Rectal smooth muscle tissue (tissue), 1 donor: ENCODE results near the gene CCNF.
A peak's percentile ranks its signal among the peaks of the same experiment; 100 is the strongest.

Source experiments
- H3K27ac ChIP-seq: one replicate; pipeline ENCODE4 v1.7.0; 2013; ENCODE audit warnings: low read depth, low read length, inconsistent platforms
- H3K27me3 ChIP-seq: one replicate; pipeline ENCODE4 v1.7.0; 2013; ENCODE audit warnings: low read length; ENCODE audit not compliant: control insufficient read depth, insufficient read depth
- H3K36me3 ChIP-seq: one replicate; pipeline ENCODE4 v1.7.0; 2013; ENCODE audit warnings: low read length; ENCODE audit not compliant: control insufficient read depth, insufficient read depth
- H3K4me1 ChIP-seq: one replicate; pipeline ENCODE4 v1.7.0; 2013; ENCODE audit warnings: low read length; ENCODE audit not compliant: control insufficient read depth, insufficient read depth
- H3K4me3 ChIP-seq: one replicate; pipeline ENCODE4 v1.7.0; 2013; ENCODE audit warnings: low read length
- H3K9ac ChIP-seq: one replicate; pipeline ENCODE4 v1.7.0; 2013; ENCODE audit warnings: low read length

The CCNF gene

DNA sequence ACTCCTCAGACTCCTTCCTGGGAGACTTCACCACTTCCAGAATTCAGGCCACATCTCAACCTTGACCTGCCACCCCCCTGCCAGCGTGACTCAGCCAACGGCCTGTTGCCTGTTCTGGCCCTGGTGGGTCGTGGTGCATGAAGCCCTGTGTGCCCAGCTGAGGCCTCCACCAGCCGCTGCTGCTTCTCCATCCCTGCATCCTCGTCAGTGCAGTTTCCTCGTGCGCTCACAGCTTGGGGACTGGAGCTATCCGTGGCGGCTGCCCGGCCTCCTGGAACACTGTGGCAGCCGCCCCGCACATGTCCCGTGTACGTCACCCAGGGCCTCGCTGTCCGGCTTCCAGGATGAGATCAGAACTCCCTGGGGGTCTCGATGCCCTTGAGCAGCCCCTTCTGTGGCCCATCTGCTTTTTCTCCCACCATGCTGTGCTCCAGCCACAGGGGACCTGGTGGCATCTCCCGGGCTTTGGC is 22.6 kb downstream of the CCNF start:
- Histone ChIP-seq H3K36me3 (peaks cover 2% of the 10 kb centered on the region), H3K27ac (no peak overlapping the region), H3K4me1 (no peaks in the 10 kb centered on the region), H3K27me3 (no peaks in the 10 kb centered on the region), H3K9ac (no peak overlapping the region), H3K4me3 (no peak overlapping the region)

DNA sequence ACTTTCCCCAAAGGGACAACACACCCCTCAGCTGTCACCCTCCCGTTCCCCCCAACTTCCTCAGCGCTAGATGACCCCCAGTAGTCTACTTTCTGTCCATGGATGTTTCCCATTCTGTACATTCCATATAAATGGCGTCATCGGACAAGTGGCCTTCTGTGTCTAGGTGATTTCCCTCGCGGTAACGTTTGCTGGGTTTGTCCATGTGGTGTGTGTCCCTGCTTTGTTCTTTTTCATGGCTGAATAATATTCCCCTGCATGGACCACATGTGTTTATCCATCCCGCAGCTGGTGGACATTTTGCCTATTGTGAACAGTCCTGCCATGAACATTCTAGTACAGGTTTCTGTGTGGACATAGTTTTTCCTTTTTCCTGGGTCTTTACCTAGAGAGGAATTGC is 23.4 kb downstream of the CCNF start:
- Histone ChIP-seq H3K27me3 (no peaks in the 10 kb centered on the region), H3K36me3 (peaks cover 2% of the 10 kb centered on the region), H3K9ac (no peak overlapping the region), H3K27ac (no peak overlapping the region), H3K4me1 (no peaks in the 10 kb centered on the region), H3K4me3 (no peak overlapping the region)

DNA sequence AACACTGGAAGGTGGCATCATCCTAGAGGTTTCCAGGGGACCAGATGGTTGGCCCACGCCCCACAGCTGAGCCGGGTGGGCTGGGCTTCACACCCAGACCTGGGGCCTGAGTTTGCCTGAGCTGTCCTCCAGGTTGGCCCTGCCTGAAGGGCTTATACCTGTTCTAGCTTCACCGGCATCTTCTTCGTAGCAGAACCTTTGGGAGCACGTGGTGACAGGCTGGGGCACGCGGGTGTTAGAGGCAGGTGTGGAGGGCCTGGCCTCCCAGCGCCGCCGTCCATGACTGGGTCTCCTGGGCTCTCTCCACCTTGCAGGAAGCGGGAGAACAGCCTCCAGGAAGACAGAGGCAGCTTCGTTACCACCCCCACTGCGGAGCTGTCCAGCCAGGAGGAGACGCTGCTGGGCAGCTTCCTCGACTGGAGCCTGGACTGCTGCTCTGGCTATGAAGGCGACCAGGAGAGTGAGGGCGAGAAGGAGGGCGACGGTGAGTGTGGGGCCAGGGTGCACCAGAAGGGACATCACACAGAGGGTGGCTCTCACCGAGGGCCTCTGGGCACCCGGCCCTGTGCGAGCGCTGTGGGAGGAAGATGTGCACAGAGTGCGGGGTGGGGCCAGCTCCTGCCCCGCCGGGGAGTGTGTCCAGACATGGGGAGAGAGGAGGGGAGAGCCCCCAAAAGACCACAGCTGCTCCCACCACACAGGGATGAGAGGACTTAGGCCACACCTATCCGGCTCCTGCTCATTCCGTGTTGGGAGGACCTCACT is 26.0 kb downstream of the CCNF start:
- Histone ChIP-seq H3K27me3 (no peaks in the 10 kb centered on the region), H3K4me1 (no peaks in the 10 kb centered on the region), H3K27ac (no peak overlapping the region), H3K36me3 (no peaks in the 10 kb centered on the region), H3K9ac (no peak overlapping the region), H3K4me3 (no peak overlapping the region)

DNA sequence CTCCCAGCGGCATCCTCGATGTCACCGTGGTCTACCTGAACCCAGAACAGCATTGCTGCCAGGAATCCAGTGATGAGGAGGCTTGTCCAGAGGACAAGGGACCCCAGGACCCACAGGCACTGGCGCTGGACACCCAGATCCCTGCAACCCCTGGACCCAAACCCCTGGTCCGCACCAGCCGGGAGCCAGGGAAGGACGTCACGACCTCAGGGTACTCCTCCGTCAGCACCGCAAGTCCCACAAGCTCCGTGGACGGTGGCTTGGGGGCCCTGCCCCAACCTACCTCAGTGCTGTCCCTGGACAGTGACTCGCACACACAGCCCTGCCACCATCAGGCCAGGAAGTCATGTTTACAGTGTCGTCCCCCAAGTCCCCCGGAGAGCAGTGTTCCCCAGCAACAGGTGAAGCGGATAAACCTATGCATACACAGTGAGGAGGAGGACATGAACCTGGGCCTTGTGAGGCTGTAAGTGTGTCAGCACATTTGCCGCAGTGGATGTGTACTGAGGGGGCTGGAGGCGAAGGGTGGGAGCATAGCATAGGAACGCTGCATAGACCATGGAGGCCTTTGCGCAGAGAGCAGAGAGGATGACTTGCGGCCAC is 27.4 kb downstream of the CCNF start:
- Histone ChIP-seq H3K36me3 (no peaks in the 10 kb centered on the region), H3K4me3 (no peak overlapping the region), H3K9ac (no peak overlapping the region), H3K4me1 (no peaks in the 10 kb centered on the region), H3K27ac (no peak overlapping the region), H3K27me3 (no peaks in the 10 kb centered on the region)

DNA sequence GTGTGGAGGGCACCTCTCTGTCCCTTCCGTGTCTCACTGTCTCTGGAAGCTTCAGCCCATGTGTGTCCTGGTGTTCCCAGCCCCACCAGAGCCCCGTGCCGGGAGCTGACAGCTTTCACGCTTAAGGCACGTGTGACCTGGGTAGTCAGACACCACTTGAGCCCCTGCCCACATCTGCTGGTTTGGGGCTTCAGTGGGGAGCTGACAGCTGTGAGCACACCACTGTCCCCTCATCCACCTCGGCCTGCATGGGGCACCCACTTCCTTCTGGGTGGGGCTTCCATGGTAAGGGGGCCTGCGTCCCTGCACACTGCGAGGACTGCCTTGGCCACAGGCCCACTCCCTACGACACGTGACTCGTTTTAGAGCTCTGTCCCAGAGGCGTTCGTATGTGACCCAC is 28.0 kb downstream of the CCNF start:
- no peak overlapping the region for H3K4me3 ChIP-seq
- no peaks in the 10 kb centered on the region for H3K36me3 ChIP-seq
- H3K9ac ChIP-seq: no peak overlapping the region
- no peaks in the 10 kb centered on the region for H3K27me3 ChIP-seq
- no peak overlapping the region for H3K27ac ChIP-seq
- no peaks in the 10 kb centered on the region for H3K4me1 ChIP-seq

DNA sequence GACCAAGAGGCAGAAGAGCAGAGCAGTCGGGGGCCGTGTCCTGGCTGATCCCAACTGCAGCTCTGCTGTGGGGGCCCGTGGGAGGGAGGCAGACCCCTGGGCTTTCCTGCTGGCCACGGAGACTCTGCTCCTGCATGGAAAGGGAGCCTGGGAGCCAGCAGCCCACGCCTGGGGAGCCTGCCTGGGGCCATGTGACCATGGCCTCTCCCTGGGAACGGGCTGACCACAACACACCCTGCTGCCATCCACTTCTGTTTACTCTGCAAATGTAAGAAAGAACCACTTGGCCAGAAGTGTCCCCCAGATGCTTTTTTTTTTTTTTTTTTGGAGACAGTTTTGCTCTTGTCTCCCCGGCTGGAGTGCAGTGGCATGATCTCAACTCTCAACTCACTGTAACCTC is 28.7 kb downstream of the CCNF start:
- no peak overlapping the region for H3K9ac ChIP-seq
- H3K27ac ChIP-seq: no peak overlapping the region
- H3K36me3 ChIP-seq: no peaks in the 10 kb centered on the region
- H3K4me3 ChIP-seq: no peak overlapping the region
- H3K27me3 ChIP-seq: no peaks in the 10 kb centered on the region
- H3K4me1 ChIP-seq: no peaks in the 10 kb centered on the region

DNA sequence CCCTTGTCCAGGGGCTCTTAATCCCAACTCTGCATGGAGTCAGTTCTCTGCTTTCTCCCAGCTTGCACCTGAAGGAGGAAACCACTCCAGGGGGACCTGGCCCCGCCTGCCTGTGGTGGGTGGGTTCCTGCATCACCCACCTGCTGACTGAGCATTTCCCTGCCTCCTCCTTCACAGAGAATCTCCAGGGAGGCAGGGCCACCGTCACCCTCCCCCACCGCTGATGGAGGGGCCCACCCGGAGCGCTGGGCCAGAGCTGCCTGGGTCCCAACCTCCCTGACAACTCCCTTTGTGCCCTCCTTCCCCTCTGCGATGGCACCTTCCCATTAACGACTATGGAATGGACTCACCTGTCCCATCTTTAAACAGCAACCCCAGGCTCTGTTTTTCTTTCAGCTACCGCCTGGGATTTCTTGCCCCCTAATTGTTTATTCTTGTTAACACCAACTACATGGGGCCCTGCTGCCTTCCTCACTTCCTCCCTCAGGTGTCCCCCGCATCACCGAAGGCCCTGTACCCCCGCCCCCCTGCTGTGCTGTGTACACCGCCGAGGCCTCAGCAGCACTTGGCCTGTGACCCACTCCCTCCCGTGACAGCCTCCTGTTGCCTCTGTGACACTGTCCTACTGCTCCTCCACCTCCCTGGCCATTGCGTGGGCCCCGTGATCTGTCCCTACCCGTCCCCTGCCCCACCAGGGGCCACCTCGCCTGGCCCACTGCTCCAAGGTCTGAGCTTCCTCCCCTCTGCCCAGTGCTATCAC is 29.8 kb downstream of the CCNF start:
- H3K4me3 ChIP-seq: peak overlapping the region; percentile 71
- H3K4me1 ChIP-seq: no peaks in the 10 kb centered on the region
- no peak overlapping the region for H3K27ac ChIP-seq
- H3K9ac ChIP-seq: no peak overlapping the region
- H3K27me3 ChIP-seq: no peaks in the 10 kb centered on the region
- no peaks in the 10 kb centered on the region for H3K36me3 ChIP-seq

DNA sequence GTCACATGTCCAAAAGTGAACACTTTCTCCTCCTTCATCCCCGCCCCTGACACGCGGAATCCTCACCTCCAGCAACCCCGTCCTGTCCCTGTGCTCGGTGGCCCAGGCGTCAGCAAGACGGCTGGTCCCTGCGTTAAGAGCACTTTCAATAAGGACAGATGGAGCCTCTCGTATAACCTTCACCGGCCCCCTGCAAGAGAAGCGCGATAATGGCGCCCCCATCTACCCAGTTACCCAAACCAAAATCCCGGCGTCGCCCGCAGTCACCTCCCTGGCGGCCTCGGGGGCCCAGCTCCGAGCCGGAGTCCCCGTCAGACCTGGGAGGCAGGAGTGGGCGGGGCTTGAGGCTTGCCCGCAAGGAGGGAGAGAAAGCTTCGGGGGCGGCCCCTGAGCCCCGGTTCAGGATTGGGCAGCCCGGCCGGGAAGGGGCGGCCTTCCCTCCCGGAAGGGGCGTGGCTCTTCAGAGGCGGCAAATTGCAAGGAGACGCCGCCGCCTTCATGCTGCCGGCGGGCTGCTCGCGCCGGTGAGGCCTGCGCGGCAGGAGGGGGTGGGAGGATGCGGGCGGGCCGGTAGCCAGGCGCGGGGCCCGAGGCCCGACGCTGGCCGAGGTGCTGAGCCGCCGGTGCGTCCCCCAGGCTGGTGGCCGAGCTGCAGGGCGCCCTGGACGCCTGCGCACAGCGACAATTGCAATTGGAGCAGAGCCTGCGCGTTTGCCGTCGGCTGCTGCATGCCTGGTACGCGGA is 30.6 kb downstream of the CCNF start, which contains the start of gene TEDC2:
TEDC2 (plus strand) TSS at position 463 of the 744 bp plus-strand sequence; CDS start at position 499, 36 bp downstream.
- H3K27me3 ChIP-seq: no peaks in the 10 kb centered on the region
- no peak within 1 kb of the TSS for H3K9ac ChIP-seq
- no peak within 1 kb of the TSS for H3K27ac ChIP-seq
- H3K36me3 ChIP-seq: no peaks in the 10 kb centered on the region
- H3K4me1 ChIP-seq: no peaks in the 10 kb centered on the region
- H3K4me3 ChIP-seq: peak within 1 kb of the TSS; percentile 71

DNA sequence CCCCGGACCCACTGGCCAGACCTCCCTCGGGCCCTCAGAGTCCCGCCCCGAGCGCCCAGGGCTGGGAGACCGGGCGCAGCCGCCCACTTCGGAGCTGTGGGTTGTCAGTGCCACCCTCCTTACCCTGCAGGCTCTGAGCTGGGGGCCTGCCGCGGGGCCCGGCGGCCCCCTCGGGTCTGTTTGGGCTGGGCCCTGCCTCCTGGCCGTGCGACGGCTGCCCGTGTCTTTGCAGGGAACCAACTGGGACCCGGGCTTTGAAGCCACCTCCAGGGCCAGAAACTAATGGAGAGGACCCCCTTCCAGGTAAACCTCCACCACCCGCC is 31.1 kb downstream of the CCNF start:
- no peak overlapping the region for H3K9ac ChIP-seq
- no peak overlapping the region for H3K27ac ChIP-seq
- peak overlapping the region; percentile 52 for H3K4me3 ChIP-seq
- H3K36me3 ChIP-seq: no peaks in the 10 kb centered on the region
- no peaks in the 10 kb centered on the region for H3K27me3 ChIP-seq
- H3K4me1 ChIP-seq: no peaks in the 10 kb centered on the region

DNA sequence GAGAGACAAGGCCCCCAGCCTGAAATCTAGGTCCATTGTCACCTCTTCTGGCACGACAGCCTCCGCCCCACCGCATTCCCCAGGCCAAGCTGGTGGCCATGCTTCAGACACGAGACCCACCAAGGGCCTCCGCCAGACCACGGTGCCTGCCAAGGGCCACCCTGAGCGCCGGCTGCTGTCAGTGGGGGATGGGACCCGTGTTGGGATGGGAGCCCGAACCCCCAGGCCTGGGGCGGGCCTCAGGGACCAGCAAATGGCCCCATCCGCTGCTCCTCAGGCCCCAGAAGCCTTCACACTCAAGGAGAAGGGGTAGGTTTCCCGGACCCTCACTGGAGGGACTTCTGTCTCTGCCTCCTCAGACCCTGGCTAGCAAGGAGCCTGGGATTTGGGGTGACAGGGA is 31.7 kb downstream of the CCNF start:
- Histone ChIP-seq H3K27ac (no peak overlapping the region), H3K36me3 (no peaks in the 10 kb centered on the region), H3K4me1 (no peaks in the 10 kb centered on the region), H3K27me3 (no peaks in the 10 kb centered on the region), H3K9ac (no peak overlapping the region), H3K4me3 (no peak overlapping the region)

DNA sequence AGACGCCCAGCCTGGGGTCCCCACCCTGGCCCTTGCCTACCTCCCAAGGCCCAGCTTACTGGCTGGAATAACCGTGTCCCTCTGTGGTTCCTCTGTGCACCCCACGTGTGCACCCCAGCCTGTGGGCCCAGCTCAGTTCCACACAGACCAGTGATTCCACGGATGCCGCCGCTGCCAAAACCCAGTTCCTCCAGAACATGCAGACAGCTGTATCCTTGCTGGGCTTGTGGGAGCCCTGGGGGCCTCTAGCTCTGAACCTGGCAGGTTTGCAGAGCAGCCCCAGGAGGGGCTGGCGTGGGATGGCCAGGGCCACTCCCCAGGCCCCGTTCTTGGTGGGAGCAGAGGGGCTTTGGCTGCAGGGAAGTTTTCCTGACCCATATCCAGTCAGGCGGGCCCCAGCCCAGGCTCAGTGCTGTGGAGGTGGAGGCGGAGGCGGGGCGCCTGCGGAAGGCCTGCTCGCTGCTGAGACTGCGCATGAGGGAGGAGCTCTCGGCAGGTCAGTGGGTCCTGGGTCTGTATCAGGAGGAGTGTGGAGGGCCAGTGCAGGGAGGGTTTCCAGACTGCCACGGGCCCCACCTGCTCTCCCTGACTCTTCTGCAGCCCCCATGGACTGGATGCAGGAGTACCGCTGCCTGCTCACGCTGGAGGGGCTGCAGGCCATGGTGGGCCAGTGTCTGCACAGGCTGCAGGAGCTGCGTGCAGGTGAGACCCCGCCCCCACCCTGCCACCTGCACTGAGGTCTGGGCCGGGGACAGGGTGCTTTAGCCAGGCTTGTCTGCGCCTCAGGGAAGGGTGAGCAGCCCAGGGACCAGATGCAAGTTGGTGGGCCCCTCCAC is 33.0 kb downstream of the CCNF start:
- Histone ChIP-seq H3K27ac (no peak overlapping the region), H3K36me3 (no peaks in the 10 kb centered on the region)

More for the DNA sequence above, 33.0 kb downstream of the CCNF start:
- Histone ChIP-seq H3K4me1 (peaks cover under 1% of the 10 kb centered on the region), H3K9ac (no peak overlapping the region), H3K4me3 (no peak overlapping the region), H3K27me3 (no peaks in the 10 kb centered on the region)
